ENCODE results near the gene DOK1. TPM values are rescaled to one million over a fixed set of nuclear protein-coding genes. Genes with fewer than 3 reads are reported as not detected.

DOK1 gene
- total RNA-seq, 1 donor from 2014 or later = 27.8 TPM

DNA sequence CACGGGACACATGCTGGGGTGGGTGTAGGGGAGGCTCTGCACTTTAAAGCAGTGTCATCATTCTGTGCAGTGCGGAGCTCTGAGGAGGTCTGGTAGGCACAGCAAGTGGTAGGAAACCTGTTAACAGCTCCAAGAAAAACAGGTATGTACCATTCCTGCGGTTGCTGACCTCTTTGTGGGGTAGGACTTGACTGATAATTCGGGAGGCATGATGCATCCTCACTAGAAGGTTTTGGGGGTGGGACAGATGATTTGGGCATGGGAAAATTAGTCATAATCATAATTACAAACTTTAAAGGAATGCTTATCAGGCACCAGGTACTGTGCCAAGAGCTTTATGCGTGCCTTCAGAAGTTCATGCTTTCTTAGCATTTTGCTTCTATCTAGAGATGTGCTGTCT is 9.7 kb downstream of the DOK1 start:
- H3K4me3 Mint-ChIP-seq (ENCODE audit: unreplicated experiment) = no peak overlapping the region
- DNase-seq (ENCODE audit: low spot score) = no peak
- no peaks in the 10 kb centered on the region for H3K9me3 Mint-ChIP-seq (ENCODE audit: unreplicated experiment)
- H3K27me3 Mint-ChIP-seq (ENCODE audit: unreplicated experiment) = peaks cover 18% of the 10 kb centered on the region
- no peaks in the 10 kb centered on the region for H3K36me3 Mint-ChIP-seq (ENCODE audit: low read depth, unreplicated experiment)
- H3K27ac Mint-ChIP-seq (ENCODE audit: unreplicated experiment) = peak overlapping the region; percentile 3
- H3K4me1 Mint-ChIP-seq (ENCODE audit: unreplicated experiment) = peaks cover 24% of the 10 kb centered on the region
- TF ChIP-seq, protein P1, sequence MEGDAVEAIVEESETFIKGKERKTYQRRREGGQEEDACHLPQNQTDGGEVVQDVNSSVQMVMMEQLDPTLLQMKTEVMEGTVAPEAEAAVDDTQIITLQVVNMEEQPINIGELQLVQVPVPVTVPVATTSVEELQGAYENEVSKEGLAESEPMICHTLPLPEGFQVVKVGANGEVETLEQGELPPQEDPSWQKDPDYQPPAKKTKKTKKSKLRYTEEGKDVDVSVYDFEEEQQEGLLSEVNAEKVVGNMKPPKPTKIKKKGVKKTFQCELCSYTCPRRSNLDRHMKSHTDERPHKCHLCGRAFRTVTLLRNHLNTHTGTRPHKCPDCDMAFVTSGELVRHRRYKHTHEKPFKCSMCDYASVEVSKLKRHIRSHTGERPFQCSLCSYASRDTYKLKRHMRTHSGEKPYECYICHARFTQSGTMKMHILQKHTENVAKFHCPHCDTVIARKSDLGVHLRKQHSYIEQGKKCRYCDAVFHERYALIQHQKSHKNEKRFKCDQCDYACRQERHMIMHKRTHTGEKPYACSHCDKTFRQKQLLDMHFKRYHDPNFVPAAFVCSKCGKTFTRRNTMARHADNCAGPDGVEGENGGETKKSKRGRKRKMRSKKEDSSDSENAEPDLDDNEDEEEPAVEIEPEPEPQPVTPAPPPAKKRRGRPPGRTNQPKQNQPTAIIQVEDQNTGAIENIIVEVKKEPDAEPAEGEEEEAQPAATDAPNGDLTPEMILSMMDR (IDR thresholded peaks at IDR 0.05; ENCODE audit: unreplicated experiment) = no peak

DNA sequence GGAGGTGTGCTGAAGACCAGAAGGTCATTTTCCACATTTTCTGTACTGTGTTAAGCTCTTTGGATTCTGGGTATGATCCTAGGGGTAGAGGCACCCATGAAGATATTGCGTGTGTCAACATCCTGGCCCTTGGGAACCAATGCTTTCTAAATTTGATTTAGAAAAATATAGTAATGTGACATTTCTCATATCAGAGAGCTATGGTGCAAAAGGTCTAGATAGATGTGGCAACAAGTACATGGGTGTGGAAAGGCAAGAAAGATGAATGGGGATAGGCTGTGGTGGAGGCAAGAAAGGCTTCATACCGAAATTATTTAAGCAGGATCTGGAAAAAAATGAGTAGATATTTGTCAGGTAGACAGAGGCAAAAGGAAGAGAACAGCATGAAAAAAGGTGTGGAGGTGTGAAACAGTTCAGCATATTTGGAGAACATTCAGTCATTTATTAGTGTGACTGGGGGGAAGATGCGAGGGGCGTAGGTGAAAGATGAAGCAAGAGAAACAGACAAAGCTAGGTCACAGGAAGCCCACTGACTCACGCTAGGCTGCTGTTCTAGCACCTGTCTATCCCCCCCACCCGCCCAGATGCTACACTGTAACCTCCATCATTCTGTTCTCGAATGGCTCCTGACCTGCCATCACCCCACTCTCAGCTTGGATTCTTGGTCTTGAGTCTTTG is 11.7 kb downstream of the DOK1 start:
- peaks cover 13% of the 10 kb centered on the region for H3K4me1 Mint-ChIP-seq (ENCODE audit: unreplicated experiment)
- no peaks in the 10 kb centered on the region for H3K36me3 Mint-ChIP-seq (ENCODE audit: low read depth, unreplicated experiment)
- H3K27ac Mint-ChIP-seq (ENCODE audit: unreplicated experiment) = no peak overlapping the region
- H3K4me3 Mint-ChIP-seq (ENCODE audit: unreplicated experiment) = no peak overlapping the region
- peaks cover 11% of the 10 kb centered on the region for H3K27me3 Mint-ChIP-seq (ENCODE audit: unreplicated experiment)
- TF ChIP-seq, protein P1 (IDR thresholded peaks at IDR 0.05; ENCODE audit: unreplicated experiment) = no peak
- no peak for DNase-seq (ENCODE audit: low spot score)
- H3K9me3 Mint-ChIP-seq (ENCODE audit: unreplicated experiment) = no peaks in the 10 kb centered on the region

DNA sequence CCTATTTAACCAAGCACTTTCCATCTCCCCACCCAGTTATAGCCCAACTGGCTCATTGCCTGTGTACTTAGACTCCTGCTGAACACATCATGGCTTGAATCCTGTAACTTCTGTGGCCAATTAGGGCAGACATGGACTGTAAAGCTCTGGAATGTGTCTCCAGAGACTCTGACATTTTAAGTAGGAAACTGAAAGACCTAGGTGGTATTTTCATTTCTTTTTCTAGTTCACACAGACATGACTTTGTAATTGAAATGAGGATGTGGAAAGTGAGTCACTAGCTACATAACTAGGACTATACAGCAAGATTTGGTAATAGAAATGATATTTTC is 12.2 kb downstream of the DOK1 start:
- no peak overlapping the region for H3K27ac Mint-ChIP-seq (ENCODE audit: unreplicated experiment)
- TF ChIP-seq, protein P1 (IDR thresholded peaks at IDR 0.05; ENCODE audit: unreplicated experiment) = no peak

DNA sequence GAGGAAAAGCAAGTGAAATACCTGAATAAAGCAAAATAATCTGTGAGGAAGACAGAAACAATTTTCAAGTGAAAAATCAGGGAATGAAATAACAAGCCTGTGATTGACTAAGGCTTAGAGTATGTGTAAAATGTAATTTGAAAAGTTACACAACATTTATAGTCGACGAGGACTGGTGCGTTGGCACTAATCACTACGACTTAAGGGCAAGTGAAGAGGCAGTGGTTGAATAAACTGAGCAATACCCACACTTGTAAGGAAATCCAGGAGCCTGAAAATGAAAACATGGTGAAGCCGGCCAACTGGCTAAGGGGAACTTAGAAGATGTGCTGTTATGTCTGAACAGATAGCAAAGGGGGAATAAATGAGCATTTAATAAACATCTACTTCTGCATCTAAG is 13.4 kb downstream of the DOK1 start:
- peaks cover 3% of the 10 kb centered on the region for H3K27me3 Mint-ChIP-seq (ENCODE audit: unreplicated experiment)
- H3K27ac Mint-ChIP-seq (ENCODE audit: unreplicated experiment) = no peak overlapping the region
- H3K36me3 Mint-ChIP-seq (ENCODE audit: low read depth, unreplicated experiment) = no peaks in the 10 kb centered on the region
- H3K9me3 Mint-ChIP-seq (ENCODE audit: unreplicated experiment) = no peaks in the 10 kb centered on the region
- no peak for DNase-seq (ENCODE audit: low spot score)
- no peak overlapping the region for H3K4me3 Mint-ChIP-seq (ENCODE audit: unreplicated experiment)
- TF ChIP-seq, protein P1 (IDR thresholded peaks at IDR 0.05; ENCODE audit: unreplicated experiment) = no peak
- H3K4me1 Mint-ChIP-seq (ENCODE audit: unreplicated experiment) = no peaks in the 10 kb centered on the region

More for the DNA sequence above, 12.2 kb downstream of the DOK1 start:
- H3K4me3 Mint-ChIP-seq (ENCODE audit: unreplicated experiment) = no peak overlapping the region
- peaks cover 9% of the 10 kb centered on the region for H3K27me3 Mint-ChIP-seq (ENCODE audit: unreplicated experiment)
- DNase-seq (ENCODE audit: low spot score) = no peak
- no peaks in the 10 kb centered on the region for H3K9me3 Mint-ChIP-seq (ENCODE audit: unreplicated experiment)
- H3K4me1 Mint-ChIP-seq (ENCODE audit: unreplicated experiment) = peaks cover 8% of the 10 kb centered on the region
- no peaks in the 10 kb centered on the region for H3K36me3 Mint-ChIP-seq (ENCODE audit: low read depth, unreplicated experiment)

DNA sequence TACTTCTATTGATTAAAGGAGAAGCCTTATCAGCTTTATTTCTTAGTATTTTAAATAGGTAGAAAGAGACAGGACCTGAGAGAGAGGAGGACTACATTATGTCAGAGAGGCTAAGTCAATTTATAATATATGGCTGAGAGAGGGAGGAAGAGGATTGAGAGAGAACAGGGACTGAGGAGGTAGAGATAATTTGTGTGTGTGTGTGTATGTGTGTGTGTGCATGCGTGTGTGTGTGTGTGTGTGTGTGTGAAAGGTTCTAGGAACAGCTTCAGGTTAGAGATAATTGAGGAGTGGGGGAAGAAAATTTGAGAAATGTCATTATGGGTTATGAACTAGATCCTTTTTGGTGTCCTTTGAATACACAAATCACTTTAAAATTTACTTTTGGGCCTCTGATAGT is 15.2 kb downstream of the DOK1 start:
- Mint-ChIP-seq H3K27me3 (ENCODE audit: unreplicated experiment) (peaks cover 3% of the 10 kb centered on the region), H3K4me1 (ENCODE audit: unreplicated experiment) (peaks cover 13% of the 10 kb centered on the region), H3K9me3 (ENCODE audit: unreplicated experiment) (no peaks in the 10 kb centered on the region), H3K27ac (ENCODE audit: unreplicated experiment) (no peak overlapping the region), H3K4me3 (ENCODE audit: unreplicated experiment) (no peak overlapping the region), H3K36me3 (ENCODE audit: low read depth, unreplicated experiment) (no peaks in the 10 kb centered on the region)
- no peak for DNase-seq (ENCODE audit: low spot score)
- TF ChIP-seq, protein P1 (IDR thresholded peaks at IDR 0.05; ENCODE audit: unreplicated experiment) = no peak

Data from endothelial cell (in vitro differentiated cells).